Endothelial cell of umbilical vein (primary cell): ENCODE data around the gene RAD51B. TPM values are rescaled to one million over a fixed set of nuclear protein-coding genes. Genes with fewer than 3 reads are reported as not detected.

Source experiments
- BruUV-seq: library from RNA; stranded (reverse); fragments of 400-500 nt; replicated peaks from 2 replicates; lab custom pipeline; 2021; lab: Mats Ljungman, UMichigan
- CTCF ChIA-PET: fragments of 300-600, 350-600 bp; sonication (Branson Sonifier 250); formaldehyde crosslinking; loops from one replicate; lab custom pipeline; 2021; ENCODE audit warnings: antibody characterized with exemption, inconsistent platforms; lab: Charles Lee
- POLR2A ChIA-PET: fragments of 300-600, 350-600 bp; sonication (Branson Sonifier 250); formaldehyde crosslinking; loops from one replicate; lab custom pipeline; 2021; ENCODE audit warnings: antibody characterized with exemption, inconsistent platforms; lab: Charles Lee
- DNase-seq: peaks from one replicate; pipeline ENCODE4 v3.0.0-alpha.2; 2011; ENCODE audit warnings: low read depth, low spot score
- FAIRE-seq: peaks from 2 replicates; lab custom pipeline; 2011; peaks lifted over from hg19 to GRCh38; lab: Jason Lieb, UNC
- H2AFZ ChIP-seq: 2 replicates; pipeline ENCODE4 v1.6.0; 2012; ENCODE audit warnings: low read depth, low read length, control low read depth, inconsistent platforms
- H3K27ac ChIP-seq: 2 replicates; pipeline ENCODE4 v1.5.1; 2011; ENCODE audit warnings: low read depth, mild to moderate bottlenecking, control low read depth, low read length, moderate library complexity; ENCODE audit not compliant: insufficient read depth
- H3K27me3 ChIP-seq, 2 experiments: 2 replicates each; pipeline versions ENCODE4 v1.6.0 to v1.6.1; 2011; ENCODE audit warnings: low read length in 2 of 2, mixed read lengths in 1 of 2; ENCODE audit not compliant: control insufficient read depth in 2 of 2, insufficient read depth in 2 of 2
- H3K36me3 ChIP-seq, 2 experiments: 2 replicates in 1 of 2; 3 replicates in 1 of 2; pipeline ENCODE4 v1.5.1; 2011; ENCODE audit warnings: low read length in 2 of 2, mild to moderate bottlenecking in 1 of 2, moderate library complexity in 1 of 2; ENCODE audit not compliant: control insufficient read depth in 2 of 2, insufficient read depth in 2 of 2; ENCODE audit errors: extremely low read depth in 1 of 2
- H3K4me1 ChIP-seq: 3 replicates; pipeline ENCODE4 v1.5.1; 2011; ENCODE audit warnings: mild to moderate bottlenecking, low read length; ENCODE audit not compliant: control insufficient read depth, insufficient read depth; ENCODE audit errors: extremely low read depth
- H3K4me2 ChIP-seq: 2 replicates; pipeline ENCODE4 v1.6.1; 2011; ENCODE audit warnings: low read length, control low read depth, mixed read lengths; ENCODE audit not compliant: insufficient read depth
- H3K4me3 ChIP-seq, 3 experiments: fragments of 200-600 bp in 1 of 3; sonication (generic), shearing (Covaris generic) in 1 of 3; replicated peaks in 1 of 3; 2 replicates each; pipeline ENCODE4 v1.5.1; 2011 to 2016; ENCODE audit warnings: control low read depth in 3 of 3, low read length in 3 of 3, mild to moderate bottlenecking in 2 of 3, inconsistent platforms in 1 of 3, low read depth in 1 of 3, moderate library complexity in 1 of 3; ENCODE audit not compliant: insufficient read depth in 1 of 3
- H3K79me2 ChIP-seq: 2 replicates; pipeline ENCODE4 v1.6.0; 2012; ENCODE audit warnings: low read length, inconsistent platforms; ENCODE audit not compliant: control insufficient read depth, insufficient read depth
- H3K9ac ChIP-seq: replicated peaks from 2 replicates; pipeline ENCODE3; 2011; ENCODE audit warnings: low read length, control low read depth; ENCODE audit not compliant: insufficient read depth; ENCODE audit errors: extremely low read depth
- H3K9me1 ChIP-seq: replicated peaks from 3 replicates; pipeline ENCODE4 v1.6.0; 2011; ENCODE audit warnings: mild to moderate bottlenecking, low read length; ENCODE audit not compliant: control insufficient read depth, insufficient read depth; ENCODE audit errors: extremely low read depth
- H3K9me3 ChIP-seq: replicated peaks from 2 replicates; pipeline ENCODE4 v1.5.1; 2012; ENCODE audit warnings: low read length, inconsistent platforms; ENCODE audit not compliant: control insufficient read depth, insufficient read depth
- H4K20me1 ChIP-seq: replicated peaks from 2 replicates; pipeline ENCODE3; 2011; ENCODE audit warnings: mild to moderate bottlenecking, low read length; ENCODE audit not compliant: control insufficient read depth, insufficient read depth; ENCODE audit errors: extremely low read depth
- EZH2 ChIP-seq: IDR thresholded peaks from 2 replicates; pipeline ENCODE4 v1.6.1; 2012; ENCODE audit warnings: borderline replicate concordance, low read depth, mild to moderate bottlenecking, moderate library complexity, low read length, inconsistent platforms; ENCODE audit not compliant: severe bottlenecking
- FOS ChIP-seq: IDR thresholded peaks from 2 replicates; pipeline ENCODE4 v1.6.1; 2011; ENCODE audit warnings: mild to moderate bottlenecking, low read length, moderate library complexity, borderline replicate concordance; ENCODE audit not compliant: insufficient read depth
- GATA2 ChIP-seq: IDR thresholded peaks from 2 replicates; pipeline ENCODE4 v1.7.0; 2011; ENCODE audit warnings: low read depth, mild to moderate bottlenecking, moderate library complexity, mixed read lengths, low read length; ENCODE audit not compliant: insufficient read length, insufficient read depth
- JUN ChIP-seq: IDR thresholded peaks from 2 replicates; pipeline ENCODE4 v1.6.1; 2011; ENCODE audit warnings: borderline replicate concordance, low read depth; ENCODE audit not compliant: insufficient read length, insufficient read depth
- MAX ChIP-seq: IDR thresholded peaks from 2 replicates; pipeline ENCODE4 v1.6.1; 2011; ENCODE audit not compliant: insufficient read depth, insufficient read length
- MYC ChIP-seq: IDR thresholded peaks from one replicate; pipeline ENCODE4 v1.6.1; 2011; ENCODE audit warnings: mild to moderate bottlenecking, low read depth, low read length
- POLR2A ChIP-seq: IDR thresholded peaks from 2 replicates; pipeline ENCODE4 v1.6.1; 2012; ENCODE audit warnings: low read depth, mild to moderate bottlenecking, control low read depth, low read length
- POLR2AphosphoS5 ChIP-seq: IDR thresholded peaks from 2 replicates; pipeline ENCODE4 v1.6.1; 2012; ENCODE audit warnings: low read depth, mild to moderate bottlenecking, control low read depth, low read length, moderate library complexity; ENCODE audit not compliant: insufficient read depth
- dilution Hi-C: fragments of 300-500 bp; cut with MboI; formaldehyde crosslinking; loops from one replicate; pipeline ENCODE4 v1.15.0; 2019; ENCODE audit warnings: low sequenced_read_pairs; ENCODE audit not compliant: extremely low pct_ligation_motif_present
- intact Hi-C: fragments of 100-400 bp; cut with micrococcal nuclease; formaldehyde crosslinking; loops from one replicate; pipeline ENCODE4 v1.10.0; 2022
- polyA plus RNA-seq, 4 experiments: library from polyadenylated mRNA; depleted of rRNA in 3 of 4; stranded (reverse) in 3 of 4; unstranded in 1 of 4; fragments of >200 nt; gene quantifications; 2 replicates each; pipeline versions ENCODE4 v1.2.1 to v1.2.3, GENCODE V29; 2011 to 2012; ENCODE audit warnings: missing spikeins in 1 of 4
- total RNA-seq: library from RNA; stranded (reverse); gene quantifications from 2 replicates; pipeline ENCODE4 v1.2.3, GENCODE V29; 2021
- TF ChIP-seq, protein P1 (sequence below), 2 donors: IDR thresholded peaks; 1 replicate in 1 of 2; 2 replicates in 1 of 2; pipeline ENCODE4 v1.5.1; 2011; ENCODE audit warnings: low read length in 2 of 2, mild to moderate bottlenecking in 2 of 2, moderate library complexity in 2 of 2, control low read depth in 1 of 2, inconsistent platforms in 1 of 2, low read depth in 1 of 2; ENCODE audit not compliant: insufficient read depth in 1 of 2; ENCODE audit errors: extremely low read depth in 1 of 2

The RAD51B gene
- total and polyA plus RNA-seq, 2 donors (not counting 3 experiments of a cell fraction or from before 2014, with no cell fraction given), result 3.9 to 19.0 TPM

- DNase-seq (no peak), FAIRE-seq (no peak)
- BruUV-seq, result no TSS peak
- no peaks in the 10 kb centered on the region for H3K79me2 ChIP-seq
- intact Hi-C loops (loop anchor here (2.0 to 5.0 kb wide), 2 partner anchors 49 to 962 kb away; no protein-coding TSS in a partner anchor), dilution Hi-C loops (no loop called here)
- no peak for TF ChIP-seq MYC
- TF ChIP-seq POLR2A, result no peak
- no peak for TF ChIP-seq GATA2
- TF ChIP-seq MAX, result no peak
- TF ChIP-seq, protein P1, sequence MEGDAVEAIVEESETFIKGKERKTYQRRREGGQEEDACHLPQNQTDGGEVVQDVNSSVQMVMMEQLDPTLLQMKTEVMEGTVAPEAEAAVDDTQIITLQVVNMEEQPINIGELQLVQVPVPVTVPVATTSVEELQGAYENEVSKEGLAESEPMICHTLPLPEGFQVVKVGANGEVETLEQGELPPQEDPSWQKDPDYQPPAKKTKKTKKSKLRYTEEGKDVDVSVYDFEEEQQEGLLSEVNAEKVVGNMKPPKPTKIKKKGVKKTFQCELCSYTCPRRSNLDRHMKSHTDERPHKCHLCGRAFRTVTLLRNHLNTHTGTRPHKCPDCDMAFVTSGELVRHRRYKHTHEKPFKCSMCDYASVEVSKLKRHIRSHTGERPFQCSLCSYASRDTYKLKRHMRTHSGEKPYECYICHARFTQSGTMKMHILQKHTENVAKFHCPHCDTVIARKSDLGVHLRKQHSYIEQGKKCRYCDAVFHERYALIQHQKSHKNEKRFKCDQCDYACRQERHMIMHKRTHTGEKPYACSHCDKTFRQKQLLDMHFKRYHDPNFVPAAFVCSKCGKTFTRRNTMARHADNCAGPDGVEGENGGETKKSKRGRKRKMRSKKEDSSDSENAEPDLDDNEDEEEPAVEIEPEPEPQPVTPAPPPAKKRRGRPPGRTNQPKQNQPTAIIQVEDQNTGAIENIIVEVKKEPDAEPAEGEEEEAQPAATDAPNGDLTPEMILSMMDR (IDR thresholded peaks at IDR 0.05; ENCODE audit: extremely low read depth in 1 of 2, insufficient read depth in 1 of 2, low read depth in 1 of 2, low read length in 2 of 2), result no peak
- no peak for TF ChIP-seq EZH2
- TF ChIP-seq POLR2AphosphoS5, result no peak
- no peak for TF ChIP-seq FOS
- TF ChIP-seq JUN, result no peak
- H3K36me3 ChIP-seq, result no peaks in the 10 kb centered on the region
- H2AFZ ChIP-seq, result no peak overlapping the region
- H4K20me1 ChIP-seq, result no peaks in the 10 kb centered on the region
- H3K4me2 ChIP-seq, result no peak overlapping the region
- no peak overlapping the region for H3K4me3 ChIP-seq
- POLR2A ChIA-PET, result interaction anchor here (0.6 kb wide), 1 partner anchor 909 kb away, joined by 10 read pairs; no protein-coding TSS in a partner anchor
- peaks cover 5% of the 10 kb centered on the region for H3K4me1 ChIP-seq
- no peak overlapping the region for H3K9ac ChIP-seq
- CTCF ChIA-PET, result interaction anchor here (0.7 to 5.0 kb wide), 17 partner anchors 11 to 1218 kb away, joined by 3 to 68 read pairs (median 4); no protein-coding TSS in a partner anchor
- H3K27me3 ChIP-seq, result no peaks in the 10 kb centered on the region
- no peak overlapping the region for H3K27ac ChIP-seq
- no peaks in the 10 kb centered on the region for H3K9me1 ChIP-seq
- no peaks in the 10 kb centered on the region for H3K9me3 ChIP-seq
Measured at GRCh38 chr14:67882986-67883555, 63.5 kb downstream of the RAD51B start.
